Measurements from ENCODE around the gene ACER1.

DNA sequence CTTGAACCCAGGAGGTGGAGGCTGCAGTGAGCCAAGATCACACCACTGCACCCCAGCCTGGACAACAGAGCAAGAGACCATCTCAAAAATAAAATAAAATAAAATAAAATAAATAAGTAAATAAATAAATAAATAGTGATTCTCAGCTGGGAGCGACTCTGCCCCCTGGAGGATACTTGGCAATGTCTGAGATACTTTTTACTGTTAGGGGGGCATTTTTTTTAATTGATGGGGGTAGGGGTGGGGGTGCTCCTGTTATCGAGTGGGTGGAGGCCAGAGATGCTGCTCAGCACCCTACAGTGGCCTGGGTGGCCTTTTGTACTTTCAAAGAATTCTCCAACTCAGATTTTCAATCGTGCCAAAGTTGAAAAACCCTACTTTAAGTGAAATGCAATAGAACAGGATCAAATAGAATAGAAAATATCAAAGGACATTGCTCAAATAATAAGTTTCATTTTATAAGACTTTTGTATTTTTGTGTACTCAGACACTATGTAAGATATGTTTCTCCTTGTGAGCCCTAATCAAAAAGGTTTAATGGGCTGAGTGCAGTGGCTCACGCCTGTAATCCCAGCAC is 20.8 kb upstream of the ACER1 start:
- peak in 9 of 12 donors; percentile 23 to 52 (median 40) for TF ChIP-seq CTCF (IDR thresholded peaks at IDR 0.05)
- no peak for TF ChIP-seq POLR2A (IDR thresholded peaks at IDR 0.05)
